VCaP (cell line): ENCODE results near the gene NSL1.

Experiments used
- H3K27ac ChIP-seq: fragments of 450-650 bp; 2 replicates; pipeline ENCODE4 v1.5.1; 2017
- TF ChIP-seq, protein P1 (sequence below): fragments of 450-650 bp; conservative IDR thresholded peaks from 2 replicates; pipeline ENCODE4 v1.5.1; 2017; ENCODE audit warnings: mild to moderate bottlenecking, moderate library complexity

Gene NSL1

DNA sequence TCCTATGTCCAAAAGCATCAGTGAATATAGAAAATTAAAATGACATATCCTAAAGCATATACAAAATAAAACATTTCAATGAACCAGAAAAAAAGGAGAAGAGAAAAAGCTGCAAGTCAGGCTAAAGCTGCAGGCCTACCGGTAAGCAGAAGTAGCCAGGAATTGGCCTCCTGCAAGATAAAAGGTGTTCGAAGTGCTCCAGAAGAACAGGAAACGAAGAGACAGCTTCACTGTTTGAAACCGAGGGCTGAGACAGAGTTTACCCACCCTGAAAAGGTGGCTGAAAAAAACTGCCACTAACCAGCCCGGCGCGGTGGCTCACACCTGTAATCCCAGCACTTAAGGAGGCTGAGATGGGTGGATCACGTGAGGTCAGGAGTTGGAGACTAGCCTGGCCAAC is 37.4 kb downstream of the NSL1 start:
- TF ChIP-seq, protein P1, sequence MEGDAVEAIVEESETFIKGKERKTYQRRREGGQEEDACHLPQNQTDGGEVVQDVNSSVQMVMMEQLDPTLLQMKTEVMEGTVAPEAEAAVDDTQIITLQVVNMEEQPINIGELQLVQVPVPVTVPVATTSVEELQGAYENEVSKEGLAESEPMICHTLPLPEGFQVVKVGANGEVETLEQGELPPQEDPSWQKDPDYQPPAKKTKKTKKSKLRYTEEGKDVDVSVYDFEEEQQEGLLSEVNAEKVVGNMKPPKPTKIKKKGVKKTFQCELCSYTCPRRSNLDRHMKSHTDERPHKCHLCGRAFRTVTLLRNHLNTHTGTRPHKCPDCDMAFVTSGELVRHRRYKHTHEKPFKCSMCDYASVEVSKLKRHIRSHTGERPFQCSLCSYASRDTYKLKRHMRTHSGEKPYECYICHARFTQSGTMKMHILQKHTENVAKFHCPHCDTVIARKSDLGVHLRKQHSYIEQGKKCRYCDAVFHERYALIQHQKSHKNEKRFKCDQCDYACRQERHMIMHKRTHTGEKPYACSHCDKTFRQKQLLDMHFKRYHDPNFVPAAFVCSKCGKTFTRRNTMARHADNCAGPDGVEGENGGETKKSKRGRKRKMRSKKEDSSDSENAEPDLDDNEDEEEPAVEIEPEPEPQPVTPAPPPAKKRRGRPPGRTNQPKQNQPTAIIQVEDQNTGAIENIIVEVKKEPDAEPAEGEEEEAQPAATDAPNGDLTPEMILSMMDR, result no peak
- no peak overlapping the region for H3K27ac ChIP-seq

DNA sequence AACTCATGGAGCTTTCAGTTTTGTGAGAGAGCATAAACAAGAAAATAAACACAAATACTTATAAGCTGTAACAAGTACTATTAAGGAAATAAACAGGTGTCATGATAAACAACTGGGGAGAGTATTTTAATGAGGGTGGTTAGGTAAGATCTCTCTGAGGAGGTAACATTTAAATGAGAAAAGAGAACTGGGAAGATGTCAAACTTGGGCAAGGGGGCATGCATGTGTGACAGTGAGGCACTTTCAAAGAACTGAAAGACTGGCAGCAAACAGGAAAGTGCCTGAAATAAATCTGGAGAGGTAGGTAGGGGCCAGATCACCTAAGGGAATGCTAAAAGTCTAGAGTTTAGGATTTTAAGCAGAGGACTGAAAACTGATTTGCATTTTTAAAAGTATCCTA is 37.8 kb downstream of the NSL1 start:
- TF ChIP-seq, protein P1, result no peak
- no peak overlapping the region for H3K27ac ChIP-seq

DNA sequence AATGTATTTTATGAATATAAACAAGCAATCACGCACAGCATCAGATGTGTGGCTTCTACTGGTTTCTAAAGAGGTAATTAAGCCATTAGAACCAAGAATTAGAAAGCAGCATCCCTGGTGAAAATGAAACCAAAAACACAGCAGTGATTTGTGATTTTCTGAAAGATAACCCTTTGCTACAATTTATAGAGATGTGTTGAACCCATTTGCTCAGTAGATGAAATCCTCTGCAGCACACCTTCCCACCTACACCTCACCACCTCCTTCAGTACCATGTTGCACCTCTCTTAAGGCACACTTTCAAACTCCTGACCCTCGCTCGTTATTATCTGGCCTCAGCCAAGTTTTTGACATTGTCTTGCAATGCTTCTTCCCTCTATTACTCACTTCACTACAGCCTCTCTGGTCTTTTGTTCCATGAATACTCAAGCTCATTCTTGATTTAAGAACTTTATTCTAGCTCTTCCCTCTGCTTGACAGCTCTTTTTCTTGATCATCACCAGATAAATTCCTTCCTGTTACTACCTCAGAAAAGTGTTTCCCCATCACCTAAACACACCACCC is 38.6 kb downstream of the NSL1 start:
- H3K27ac ChIP-seq, result no peak overlapping the region
- TF ChIP-seq, protein P1, result no peak

- H3K27ac ChIP-seq, result no peak overlapping the region
- TF ChIP-seq, protein P1, result no peak
These were observed 39.2 kb downstream of the NSL1 start for GRCh38 chr1:212752252-212752933.

- 0 out of 2 replicates have a peak overlapping the region, but pooled peaks have one; percentile 13 for H3K27ac ChIP-seq
- TF ChIP-seq, protein P1, result peak; percentile 85
These were observed 41.6 kb downstream of the NSL1 start for GRCh38 chr1:212749821-212750535.

DNA sequence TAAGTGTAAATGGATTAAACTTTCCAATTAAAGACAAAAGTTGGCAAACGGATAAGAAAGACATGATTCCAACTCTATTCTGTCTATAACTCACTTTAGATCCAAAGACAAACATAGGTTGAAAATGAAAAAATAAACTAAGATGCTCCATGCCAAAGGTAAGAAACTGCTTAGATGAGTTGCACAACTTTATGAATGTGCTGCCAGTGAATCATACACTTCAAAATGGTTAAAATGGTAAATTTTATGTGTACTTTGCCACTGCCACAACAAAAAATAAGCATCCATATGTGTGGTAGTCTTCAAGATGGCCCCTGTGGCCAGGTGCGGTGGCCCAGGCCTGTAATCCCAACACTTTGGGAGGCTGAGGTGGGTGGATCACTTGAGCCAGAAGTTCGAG is 45.0 kb downstream of the NSL1 start:
- H3K27ac ChIP-seq, result no peak overlapping the region
- TF ChIP-seq, protein P1, result no peak

GRCh38 chr1:212745303-212745702 is 46.3 kb downstream of the NSL1 start:
- no peak overlapping the region for H3K27ac ChIP-seq
- TF ChIP-seq, protein P1, result no peak
